Type B pancreatic cell (in vitro differentiated cells): ENCODE data around the gene RASGEF1C. TPM values are rescaled to one million over a fixed set of nuclear protein-coding genes. Genes with fewer than 3 reads are reported as not detected.

ENCODE experiments used
- DNase-seq: peaks from one replicate; pipeline ENCODE4 v3.0.0; 2021; ENCODE audit warnings: mixed read lengths; ENCODE audit not compliant: unreplicated experiment; ENCODE audit errors: extremely low spot score
- H3K27ac Mint-ChIP-seq: 2 replicates; pipeline ENCODE4 v1.8.0; 2021; ENCODE audit warnings: mild to moderate bottlenecking, mixed read lengths
- H3K27me3 Mint-ChIP-seq: 2 replicates; pipeline ENCODE4 v1.8.0; 2021; ENCODE audit warnings: mixed read lengths
- H3K36me3 Mint-ChIP-seq: 2 replicates; pipeline ENCODE4 v1.8.0; 2021; ENCODE audit warnings: mixed read lengths
- H3K4me1 Mint-ChIP-seq: one replicate; pipeline ENCODE4 v1.8.0; 2021; ENCODE audit warnings: mixed read lengths; ENCODE audit not compliant: unreplicated experiment
- H3K4me3 Mint-ChIP-seq: 2 replicates; pipeline ENCODE4 v1.8.0; 2021; ENCODE audit warnings: mild to moderate bottlenecking, mixed read lengths
- H3K9me3 Mint-ChIP-seq: 2 replicates; pipeline ENCODE4 v1.8.0; 2021; ENCODE audit warnings: mixed read lengths
- total RNA-seq: library from RNA; stranded (reverse); gene quantifications from 2 replicates; pipeline ENCODE4 v1.2.1, GENCODE V29; 2021; ENCODE audit warnings: low replicate concordance
- TF ChIP-seq, protein P1 (sequence below): fragments of 200-600 bp; sonication (generic); conservative IDR thresholded peaks from 2 replicates; pipeline ENCODE4 v1.5.0; 2021; ENCODE audit warnings: antibody characterized with exemption, mild to moderate bottlenecking

Gene RASGEF1C
- total RNA-seq, 1 donor from 2014 or later, result 0.77 TPM

DNA sequence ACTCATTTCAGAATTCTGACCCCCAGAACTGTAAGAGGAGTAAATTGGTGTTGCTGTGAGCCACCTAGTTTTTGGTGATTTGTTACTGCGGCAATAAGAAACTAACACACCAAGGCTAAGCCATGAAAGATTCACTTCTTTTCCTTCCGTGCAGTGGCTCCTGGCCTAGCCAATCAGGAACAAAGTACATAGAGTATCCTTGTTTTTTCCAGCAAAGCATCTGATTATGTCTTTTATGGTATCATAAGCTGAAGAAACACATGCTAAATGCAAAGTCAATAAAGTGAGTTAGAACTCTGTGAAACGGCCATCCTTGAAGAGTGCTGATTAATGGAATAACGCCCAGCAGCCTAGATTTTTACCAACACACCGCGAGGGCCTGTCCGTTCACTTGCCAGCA is 148.8 kb downstream of the RASGEF1C start:
- H3K4me3 Mint-ChIP-seq, result no peak overlapping the region
- H3K9me3 Mint-ChIP-seq, result no peaks in the 10 kb centered on the region
- TF ChIP-seq, protein P1, sequence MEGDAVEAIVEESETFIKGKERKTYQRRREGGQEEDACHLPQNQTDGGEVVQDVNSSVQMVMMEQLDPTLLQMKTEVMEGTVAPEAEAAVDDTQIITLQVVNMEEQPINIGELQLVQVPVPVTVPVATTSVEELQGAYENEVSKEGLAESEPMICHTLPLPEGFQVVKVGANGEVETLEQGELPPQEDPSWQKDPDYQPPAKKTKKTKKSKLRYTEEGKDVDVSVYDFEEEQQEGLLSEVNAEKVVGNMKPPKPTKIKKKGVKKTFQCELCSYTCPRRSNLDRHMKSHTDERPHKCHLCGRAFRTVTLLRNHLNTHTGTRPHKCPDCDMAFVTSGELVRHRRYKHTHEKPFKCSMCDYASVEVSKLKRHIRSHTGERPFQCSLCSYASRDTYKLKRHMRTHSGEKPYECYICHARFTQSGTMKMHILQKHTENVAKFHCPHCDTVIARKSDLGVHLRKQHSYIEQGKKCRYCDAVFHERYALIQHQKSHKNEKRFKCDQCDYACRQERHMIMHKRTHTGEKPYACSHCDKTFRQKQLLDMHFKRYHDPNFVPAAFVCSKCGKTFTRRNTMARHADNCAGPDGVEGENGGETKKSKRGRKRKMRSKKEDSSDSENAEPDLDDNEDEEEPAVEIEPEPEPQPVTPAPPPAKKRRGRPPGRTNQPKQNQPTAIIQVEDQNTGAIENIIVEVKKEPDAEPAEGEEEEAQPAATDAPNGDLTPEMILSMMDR, result no peak
- DNase-seq, result no peak
- no peaks in the 10 kb centered on the region for H3K27me3 Mint-ChIP-seq
- peaks cover 25% of the 10 kb centered on the region for H3K36me3 Mint-ChIP-seq
- H3K4me1 Mint-ChIP-seq, result no peaks in the 10 kb centered on the region
- no peak overlapping the region for H3K27ac Mint-ChIP-seq

DNA sequence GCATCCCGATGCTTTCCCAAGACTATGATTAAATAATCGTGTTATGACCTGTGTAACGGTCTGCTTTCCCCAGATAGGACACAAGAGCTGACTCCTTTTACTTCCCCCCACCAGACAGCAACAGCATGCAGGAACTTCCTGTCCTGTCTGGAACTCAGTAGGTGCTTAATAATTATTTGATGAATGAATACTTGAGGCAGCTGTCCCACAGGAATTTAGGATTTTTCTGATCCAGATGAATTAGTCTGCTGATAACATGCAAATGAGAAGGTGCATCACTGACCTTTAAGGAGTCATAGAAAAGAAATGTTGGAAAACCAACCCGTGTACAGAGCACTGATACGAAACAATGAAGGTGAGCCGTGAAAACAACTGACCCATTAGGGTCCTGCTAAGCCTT is 149.7 kb downstream of the RASGEF1C start:
- no peak overlapping the region for H3K27ac Mint-ChIP-seq
- H3K9me3 Mint-ChIP-seq, result no peaks in the 10 kb centered on the region
- DNase-seq, result no peak
- H3K27me3 Mint-ChIP-seq, result no peaks in the 10 kb centered on the region
- no peak overlapping the region for H3K4me3 Mint-ChIP-seq
- H3K4me1 Mint-ChIP-seq, result peaks cover 2% of the 10 kb centered on the region
- peaks cover 25% of the 10 kb centered on the region for H3K36me3 Mint-ChIP-seq
- TF ChIP-seq, protein P1, result no peak

DNA sequence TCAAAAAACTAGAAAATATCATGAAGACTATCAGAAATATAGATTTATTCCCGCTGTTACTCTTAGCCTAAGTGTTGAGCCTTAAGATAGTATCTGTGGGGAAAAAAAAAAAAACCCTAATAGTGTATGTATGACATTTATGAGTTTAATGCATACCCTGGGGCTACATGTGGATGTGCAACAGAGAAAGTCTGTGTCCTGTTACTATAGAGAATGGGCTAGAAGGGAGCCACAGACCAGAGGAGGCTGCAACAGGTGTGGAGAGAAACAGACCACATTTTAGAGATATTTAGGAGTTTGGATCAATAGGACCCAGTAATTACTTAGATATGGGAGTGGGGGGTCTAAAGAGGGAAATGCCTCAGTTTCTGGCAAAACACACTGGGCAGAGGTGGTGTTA is 152.9 kb downstream of the RASGEF1C start:
- Mint-ChIP-seq H3K4me1 (peaks cover 23% of the 10 kb centered on the region), H3K27ac (no peak overlapping the region), H3K9me3 (no peaks in the 10 kb centered on the region), H3K27me3 (no peaks in the 10 kb centered on the region), H3K4me3 (no peak overlapping the region), H3K36me3 (peaks cover 14% of the 10 kb centered on the region)
- no peak for DNase-seq
- TF ChIP-seq, protein P1, result no peak

DNA sequence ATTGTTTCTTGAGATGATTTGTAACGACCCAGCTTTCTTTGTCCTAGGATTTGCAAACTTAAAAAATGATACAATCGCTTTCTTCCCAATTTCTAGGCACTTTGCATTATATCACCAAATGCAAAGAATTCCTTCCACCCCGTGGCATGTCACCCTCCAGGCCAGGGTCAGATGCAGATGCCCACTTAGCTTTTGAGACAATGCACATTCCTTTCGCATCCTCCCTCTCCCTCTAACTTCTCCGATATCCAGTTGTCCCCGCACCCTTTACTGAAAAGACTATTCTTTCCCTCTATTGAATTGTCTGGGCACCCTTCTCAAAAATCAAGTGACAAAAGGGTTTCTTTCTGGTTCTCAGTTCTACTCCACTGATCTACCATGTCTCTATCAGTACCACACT is 154.8 kb downstream of the RASGEF1C start:
- no peak for DNase-seq
- H3K4me1 Mint-ChIP-seq, result peaks cover 37% of the 10 kb centered on the region
- TF ChIP-seq, protein P1, result no peak
- H3K9me3 Mint-ChIP-seq, result no peaks in the 10 kb centered on the region
- H3K4me3 Mint-ChIP-seq, result no peak overlapping the region
- no peaks in the 10 kb centered on the region for H3K27me3 Mint-ChIP-seq
- H3K36me3 Mint-ChIP-seq, result peaks cover 9% of the 10 kb centered on the region
- no peak overlapping the region for H3K27ac Mint-ChIP-seq

DNA sequence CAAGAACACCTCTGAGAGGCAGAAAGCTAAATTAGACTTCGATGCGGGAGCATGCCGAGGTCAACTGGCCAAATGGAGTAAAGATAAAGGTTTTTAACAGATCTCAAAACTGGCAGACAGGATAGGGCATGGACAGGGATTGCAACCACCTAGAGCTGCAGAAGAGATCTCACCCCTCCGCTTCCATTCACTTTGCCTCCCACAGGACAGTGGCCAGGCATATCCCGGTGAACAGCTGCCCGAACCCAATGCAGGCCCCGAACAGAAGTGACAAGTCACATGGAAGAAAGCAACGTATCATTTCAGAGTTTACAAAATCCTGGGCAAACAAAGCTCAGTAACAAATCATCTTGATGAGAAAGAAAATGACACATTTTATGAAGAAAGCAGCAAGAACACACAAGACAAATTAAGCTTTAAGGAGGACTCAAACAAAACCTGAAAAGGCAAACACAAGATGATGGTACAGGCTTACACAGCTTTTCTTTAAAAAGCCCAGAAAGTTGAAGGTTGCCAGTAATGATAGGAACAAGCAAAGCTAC is 155.9 kb downstream of the RASGEF1C start:
- no peaks in the 10 kb centered on the region for H3K27me3 Mint-ChIP-seq
- no peak overlapping the region for H3K4me3 Mint-ChIP-seq
- H3K4me1 Mint-ChIP-seq, result peaks cover 47% of the 10 kb centered on the region
- no peak overlapping the region for H3K27ac Mint-ChIP-seq
- TF ChIP-seq, protein P1, result no peak
- no peak for DNase-seq
- peaks cover 6% of the 10 kb centered on the region for H3K36me3 Mint-ChIP-seq
- no peaks in the 10 kb centered on the region for H3K9me3 Mint-ChIP-seq
